Neural progenitor cell (in vitro differentiated cells): Measurements from ENCODE around the gene CENPX. TPM values are rescaled to one million over a fixed set of nuclear protein-coding genes. Genes with fewer than 3 reads are reported as not detected.

ENCODE experiments used
- DNase-seq: peaks from one replicate; pipeline ENCODE4 v3.0.0-alpha.2; 2016; ENCODE audit warnings: low spot score
- H2AFZ ChIP-seq: fragments of 200-600 bp; sonication (generic); replicated peaks from 2 replicates; pipeline ENCODE4 v1.6.1; 2016; ENCODE audit warnings: antibody characterized with exemption
- H3F3A ChIP-seq: fragments of 200-600 bp; sonication (generic); 2 replicates; pipeline ENCODE4 v1.6.1; 2016; ENCODE audit warnings: antibody characterized with exemption, low read depth
- H3K27ac ChIP-seq: fragments of 200-600 bp; sonication (generic); 2 replicates; pipeline ENCODE4 v1.5.1; 2016; ENCODE audit warnings: mild to moderate bottlenecking
- H3K27me3 ChIP-seq: fragments of 200-600 bp; sonication (generic); 2 replicates; pipeline ENCODE4 v1.6.1; 2016; ENCODE audit warnings: mild to moderate bottlenecking, moderate library complexity
- H3K36me3 ChIP-seq: fragments of 200-600 bp; sonication (generic); 2 replicates; pipeline ENCODE4 v1.5.1; 2016
- H3K4me1 ChIP-seq: fragments of 200-600 bp; sonication (generic); 2 replicates; pipeline ENCODE4 v1.6.1; 2016; ENCODE audit warnings: mixed run types
- H3K4me2 ChIP-seq: fragments of 200-600 bp; sonication (generic); 2 replicates; pipeline ENCODE4 v1.6.1; 2016
- H3K4me3 ChIP-seq: fragments of 200-600 bp; sonication (generic); 2 replicates; pipeline ENCODE4 v1.5.1; 2016
- H3K79me2 ChIP-seq: fragments of 200-600 bp; sonication (generic); 2 replicates; pipeline ENCODE4 v1.6.1; 2016; ENCODE audit warnings: low read depth
- H3K9ac ChIP-seq: fragments of 200-600 bp; sonication (generic); 2 replicates; pipeline ENCODE4 v1.6.1; 2016
- H3K9me3 ChIP-seq: fragments of 200-600 bp; sonication (generic); 2 replicates; pipeline ENCODE4 v1.5.1; 2016; ENCODE audit warnings: low read depth
- H4K20me1 ChIP-seq: fragments of 200-600 bp; sonication (generic); 2 replicates; pipeline ENCODE4 v1.6.1; 2016; ENCODE audit warnings: low read depth
- H3K27ac Mint-ChIP-seq: 3 replicates; pipeline ENCODE4 v1.8.0; 2021; ENCODE audit warnings: mixed read lengths
- H3K27me3 Mint-ChIP-seq: 2 replicates; pipeline ENCODE4 v1.8.0; 2022; ENCODE audit warnings: low read depth, mild to moderate bottlenecking, inconsistent platforms, moderate library complexity, mixed read lengths; ENCODE audit not compliant: insufficient read depth
- H3K36me3 Mint-ChIP-seq: 3 replicates; pipeline ENCODE4 v1.8.0; 2021; ENCODE audit warnings: mixed read lengths
- H3K4me1 Mint-ChIP-seq: 3 replicates; pipeline ENCODE4 v1.8.0; 2021; ENCODE audit warnings: mixed read lengths
- H3K4me3 Mint-ChIP-seq: 3 replicates; pipeline ENCODE4 v1.8.0; 2021; ENCODE audit warnings: mild to moderate bottlenecking, moderate library complexity, mixed read lengths
- H3K9me3 Mint-ChIP-seq: 3 replicates; pipeline ENCODE4 v1.8.0; 2020; ENCODE audit warnings: mixed read lengths
- EZH2 ChIP-seq: fragments of 200-600 bp; sonication (generic); IDR thresholded peaks from 2 replicates; pipeline ENCODE4 v1.6.1; 2017; ENCODE audit warnings: antibody characterized with exemption, mild to moderate bottlenecking, moderate library complexity
- EZH2phosphoT487 ChIP-seq: fragments of 200-600 bp; sonication (generic); IDR thresholded peaks from 2 replicates; pipeline ENCODE4 v1.6.1; 2017; ENCODE audit warnings: antibody characterized with exemption
- total RNA-seq: library from RNA; depleted of rRNA; stranded (reverse); fragments of >200 nt; gene quantifications from 2 replicates; pipeline ENCODE4 v1.2.3, GENCODE V29; 2015; ENCODE audit warnings: low replicate concordance
- TF ChIP-seq, protein P1 (sequence below): fragments of 200-600 bp; sonication (generic); IDR thresholded peaks from 2 replicates; pipeline ENCODE4 v1.5.1; 2017; ENCODE audit warnings: antibody characterized with exemption, mild to moderate bottlenecking

CENPX gene
- total RNA-seq, 1 donor from 2014 or later: 53.0 TPM

DNA sequence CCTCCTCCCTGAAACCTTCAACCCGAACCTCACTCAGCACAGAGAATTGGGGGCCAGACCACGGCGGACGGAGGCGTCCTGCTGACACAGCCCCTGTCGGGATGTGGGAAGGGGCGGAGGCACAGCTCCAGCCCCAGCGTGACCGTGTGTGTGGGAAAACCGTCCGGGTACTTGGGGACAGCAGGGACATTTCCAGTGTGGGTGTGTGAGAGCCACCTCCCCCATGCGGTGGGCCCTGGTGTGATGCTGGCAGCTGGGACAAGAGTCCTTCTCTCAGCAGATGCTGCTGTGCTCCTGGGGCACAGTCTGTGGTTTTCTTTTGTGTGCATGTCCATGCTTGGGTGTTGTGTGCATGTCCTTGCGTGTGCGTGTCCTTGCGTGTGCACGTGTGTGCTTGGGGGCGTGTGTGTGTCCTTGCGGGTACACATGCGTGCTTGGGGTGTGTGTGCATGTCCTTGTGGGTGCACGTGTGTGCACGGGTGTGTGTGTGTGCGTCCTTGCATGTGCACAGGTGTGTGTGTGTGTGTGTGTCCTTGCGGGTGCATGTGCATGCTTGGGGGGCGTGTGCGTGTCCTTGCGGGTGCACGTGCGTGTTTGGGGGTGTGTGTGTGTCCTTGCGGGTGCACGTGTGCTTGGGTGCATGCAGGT, 16.9 kb downstream of the CENPX start:
- Histone ChIP-seq H3K9ac (no peak overlapping the region), H3K79me2 (no peaks in the 10 kb centered on the region), H2AFZ (no peak overlapping the region), H3K4me3 (no peak overlapping the region), H4K20me1 (peaks cover 4% of the 10 kb centered on the region), H3K27me3 (no peaks in the 10 kb centered on the region), H3K4me1 (no peaks in the 10 kb centered on the region), H3K36me3 (no peaks in the 10 kb centered on the region), H3K27ac (no peak overlapping the region), H3F3A (no peaks in the 10 kb centered on the region), H3K9me3 (no peaks in the 10 kb centered on the region), H3K4me2 (no peak overlapping the region)
- Mint-ChIP-seq H3K4me1 (peaks cover 18% of the 10 kb centered on the region), H3K27me3 (peaks cover 3% of the 10 kb centered on the region), H3K27ac (peak overlapping the region; percentile 42), H3K36me3 (peaks cover 4% of the 10 kb centered on the region), H3K9me3 (no peaks in the 10 kb centered on the region), H3K4me3 (no peak overlapping the region)
- DNase-seq: no peak
- TF ChIP-seq, protein P1, sequence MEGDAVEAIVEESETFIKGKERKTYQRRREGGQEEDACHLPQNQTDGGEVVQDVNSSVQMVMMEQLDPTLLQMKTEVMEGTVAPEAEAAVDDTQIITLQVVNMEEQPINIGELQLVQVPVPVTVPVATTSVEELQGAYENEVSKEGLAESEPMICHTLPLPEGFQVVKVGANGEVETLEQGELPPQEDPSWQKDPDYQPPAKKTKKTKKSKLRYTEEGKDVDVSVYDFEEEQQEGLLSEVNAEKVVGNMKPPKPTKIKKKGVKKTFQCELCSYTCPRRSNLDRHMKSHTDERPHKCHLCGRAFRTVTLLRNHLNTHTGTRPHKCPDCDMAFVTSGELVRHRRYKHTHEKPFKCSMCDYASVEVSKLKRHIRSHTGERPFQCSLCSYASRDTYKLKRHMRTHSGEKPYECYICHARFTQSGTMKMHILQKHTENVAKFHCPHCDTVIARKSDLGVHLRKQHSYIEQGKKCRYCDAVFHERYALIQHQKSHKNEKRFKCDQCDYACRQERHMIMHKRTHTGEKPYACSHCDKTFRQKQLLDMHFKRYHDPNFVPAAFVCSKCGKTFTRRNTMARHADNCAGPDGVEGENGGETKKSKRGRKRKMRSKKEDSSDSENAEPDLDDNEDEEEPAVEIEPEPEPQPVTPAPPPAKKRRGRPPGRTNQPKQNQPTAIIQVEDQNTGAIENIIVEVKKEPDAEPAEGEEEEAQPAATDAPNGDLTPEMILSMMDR: no peak
- no peak for TF ChIP-seq EZH2phosphoT487
- no peak for TF ChIP-seq EZH2

DNA sequence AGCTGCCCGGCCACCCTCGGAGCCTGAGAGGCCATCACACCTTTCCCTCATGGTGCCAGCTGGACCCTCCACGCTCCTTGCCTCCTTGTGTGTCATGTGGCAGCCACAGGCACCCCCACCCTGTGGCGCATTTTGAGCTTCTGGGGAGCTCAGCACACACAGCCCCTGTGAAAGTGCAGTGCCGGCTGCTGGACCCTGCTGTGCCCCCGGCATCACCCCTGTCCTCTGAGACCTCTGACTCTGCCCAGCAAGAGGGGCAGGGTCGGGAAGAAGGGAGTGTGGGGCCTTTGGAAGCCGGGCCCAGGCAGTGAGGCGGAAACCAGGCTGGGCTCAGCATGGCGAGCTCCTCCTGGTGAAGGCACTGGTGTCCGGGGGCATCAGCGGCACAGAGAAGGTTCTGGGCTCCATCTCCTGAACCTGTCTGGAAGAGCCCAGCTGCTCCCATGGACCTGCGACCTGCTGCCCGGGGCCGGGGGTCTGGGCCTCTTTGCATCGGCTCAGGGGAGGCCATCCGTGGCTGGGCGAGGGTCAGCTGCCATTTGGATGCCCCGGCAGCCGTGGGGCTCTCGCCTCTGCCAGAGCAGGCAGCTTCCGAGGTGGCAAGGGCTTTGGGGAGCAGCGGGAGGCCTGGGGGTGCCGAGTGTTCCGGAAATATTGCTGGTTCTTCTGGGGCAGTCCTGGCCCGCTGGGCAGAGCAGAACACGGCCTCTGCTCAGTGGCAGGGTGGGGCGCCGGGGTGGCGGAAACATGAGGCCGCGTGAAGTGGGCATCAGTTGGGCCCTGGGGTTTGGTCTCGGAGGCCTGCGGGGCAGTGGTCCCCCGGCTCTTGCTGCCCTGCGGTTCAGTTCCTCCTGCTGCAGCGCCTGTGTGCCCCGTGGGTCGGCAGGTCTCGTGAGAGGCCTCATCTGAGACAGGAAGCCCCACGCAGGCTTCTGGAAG, 17.9 kb downstream of the CENPX start:
- Histone ChIP-seq H3K9ac (no peak overlapping the region), H3K9me3 (no peaks in the 10 kb centered on the region), H3K27me3 (no peaks in the 10 kb centered on the region), H2AFZ (no peak overlapping the region), H3K4me1 (no peaks in the 10 kb centered on the region), H3K27ac (no peak overlapping the region), H3K36me3 (no peaks in the 10 kb centered on the region), H3K4me2 (no peak overlapping the region), H3K79me2 (no peaks in the 10 kb centered on the region), H3K4me3 (no peak overlapping the region), H4K20me1 (peaks cover 4% of the 10 kb centered on the region), H3F3A (no peaks in the 10 kb centered on the region)
- Mint-ChIP-seq H3K4me3 (no peak overlapping the region), H3K27ac (no peak overlapping the region), H3K9me3 (no peaks in the 10 kb centered on the region), H3K4me1 (peaks cover 20% of the 10 kb centered on the region), H3K36me3 (peaks cover 4% of the 10 kb centered on the region), H3K27me3 (peaks cover 3% of the 10 kb centered on the region)
- TF ChIP-seq, protein P1: no peak
- no peak for TF ChIP-seq EZH2
- no peak for TF ChIP-seq EZH2phosphoT487
- no peak for DNase-seq

DNA sequence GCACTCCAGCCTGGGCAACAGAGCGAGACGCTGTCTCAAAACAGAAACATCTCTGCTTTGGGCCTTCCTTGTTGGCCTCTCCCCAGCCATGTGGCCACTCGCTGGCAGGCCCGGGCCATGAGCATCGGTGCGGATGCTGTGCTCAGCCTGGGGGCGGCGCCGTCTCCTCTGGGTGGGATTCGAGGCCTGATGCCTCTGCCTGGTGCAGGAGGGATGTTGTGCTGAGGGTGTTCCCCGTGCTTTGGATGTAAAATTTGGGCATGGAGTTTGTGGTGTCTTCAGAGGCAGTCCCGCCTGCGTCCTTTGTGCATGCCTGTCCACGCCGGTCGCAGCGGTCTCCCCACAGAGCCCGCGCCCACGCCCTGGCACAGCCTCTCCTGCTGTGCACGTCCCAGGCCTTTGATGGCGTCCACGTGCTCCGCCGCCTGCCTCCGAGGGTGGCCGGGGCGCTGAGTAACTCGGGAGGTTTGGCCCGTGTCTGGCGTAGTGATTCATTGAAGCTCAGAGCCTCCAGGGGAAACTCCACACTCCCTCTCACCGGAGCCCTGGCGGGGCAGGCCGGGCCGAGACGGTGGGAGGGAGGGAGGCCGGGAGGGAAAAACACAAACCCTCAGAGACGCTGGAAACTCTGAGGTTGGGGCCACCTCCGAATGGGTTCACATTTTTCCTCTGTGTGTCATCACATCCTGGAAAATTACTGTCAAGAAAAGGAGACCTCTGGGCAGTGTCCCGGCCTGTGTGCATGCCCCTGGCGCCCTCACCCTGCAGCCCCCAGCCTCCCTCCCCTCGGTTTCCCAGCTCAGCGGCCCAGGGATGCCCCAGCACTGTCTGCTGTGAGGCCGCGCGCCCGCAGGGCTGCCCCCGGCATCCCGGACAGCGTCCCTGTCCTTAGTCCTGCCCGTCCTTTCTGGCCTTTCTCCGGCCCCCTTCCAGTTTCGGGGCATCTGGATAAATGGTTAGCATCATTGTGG, 19.0 kb downstream of the CENPX start:
- Histone ChIP-seq H3K36me3 (no peaks in the 10 kb centered on the region), H3K27ac (peak overlapping the region; percentile 29), H3F3A (no peaks in the 10 kb centered on the region), H3K27me3 (no peaks in the 10 kb centered on the region), H2AFZ (no peak overlapping the region), H3K79me2 (no peaks in the 10 kb centered on the region), H3K9me3 (no peaks in the 10 kb centered on the region), H3K4me3 (no peak overlapping the region), H3K4me2 (no peak overlapping the region), H3K4me1 (no peaks in the 10 kb centered on the region), H4K20me1 (peaks cover 4% of the 10 kb centered on the region), H3K9ac (no peak overlapping the region)
- Mint-ChIP-seq H3K27me3 (peaks cover 3% of the 10 kb centered on the region), H3K4me1 (peaks cover 20% of the 10 kb centered on the region), H3K27ac (no peak overlapping the region), H3K36me3 (peaks cover 4% of the 10 kb centered on the region), H3K4me3 (no peak overlapping the region), H3K9me3 (no peaks in the 10 kb centered on the region)
- no peak for DNase-seq
- TF ChIP-seq EZH2: no peak
- no peak for TF ChIP-seq EZH2phosphoT487
- TF ChIP-seq, protein P1: no peak
